IPS-20b (cell line): ENCODE measurements around the gene LRP1-AS.

Experiments used
- H3K27ac ChIP-seq: one replicate; pipeline ENCODE4 v1.5.1; 2013; ENCODE audit warnings: low read length
- H3K27me3 ChIP-seq: 2 replicates; pipeline ENCODE4 v1.6.1; 2013; ENCODE audit warnings: mild to moderate bottlenecking, low read length, inconsistent platforms; ENCODE audit not compliant: insufficient read depth
- H3K36me3 ChIP-seq: 2 replicates; pipeline ENCODE4 v1.6.1; 2013; ENCODE audit warnings: low read depth, mild to moderate bottlenecking, inconsistent platforms, low read length, moderate library complexity; ENCODE audit not compliant: insufficient read depth
- H3K4me1 ChIP-seq: 2 replicates; pipeline ENCODE4 v1.6.1; 2013; ENCODE audit warnings: mild to moderate bottlenecking, control low read depth, inconsistent platforms, low read length, moderate library complexity; ENCODE audit not compliant: insufficient read depth
- H3K4me3 ChIP-seq: 2 replicates; pipeline ENCODE4 v1.5.1; 2013; ENCODE audit warnings: mild to moderate bottlenecking, low read length, inconsistent platforms
- H3K9ac ChIP-seq: 2 replicates; pipeline ENCODE4 v1.6.1; 2013; ENCODE audit warnings: low read depth, mild to moderate bottlenecking, inconsistent platforms, low read length, moderate library complexity
- H3K9me3 ChIP-seq: 2 replicates; pipeline ENCODE4 v1.6.1; 2013; ENCODE audit warnings: mild to moderate bottlenecking, low read depth, low read length, inconsistent platforms; ENCODE audit not compliant: insufficient read depth

The LRP1-AS gene

DNA sequence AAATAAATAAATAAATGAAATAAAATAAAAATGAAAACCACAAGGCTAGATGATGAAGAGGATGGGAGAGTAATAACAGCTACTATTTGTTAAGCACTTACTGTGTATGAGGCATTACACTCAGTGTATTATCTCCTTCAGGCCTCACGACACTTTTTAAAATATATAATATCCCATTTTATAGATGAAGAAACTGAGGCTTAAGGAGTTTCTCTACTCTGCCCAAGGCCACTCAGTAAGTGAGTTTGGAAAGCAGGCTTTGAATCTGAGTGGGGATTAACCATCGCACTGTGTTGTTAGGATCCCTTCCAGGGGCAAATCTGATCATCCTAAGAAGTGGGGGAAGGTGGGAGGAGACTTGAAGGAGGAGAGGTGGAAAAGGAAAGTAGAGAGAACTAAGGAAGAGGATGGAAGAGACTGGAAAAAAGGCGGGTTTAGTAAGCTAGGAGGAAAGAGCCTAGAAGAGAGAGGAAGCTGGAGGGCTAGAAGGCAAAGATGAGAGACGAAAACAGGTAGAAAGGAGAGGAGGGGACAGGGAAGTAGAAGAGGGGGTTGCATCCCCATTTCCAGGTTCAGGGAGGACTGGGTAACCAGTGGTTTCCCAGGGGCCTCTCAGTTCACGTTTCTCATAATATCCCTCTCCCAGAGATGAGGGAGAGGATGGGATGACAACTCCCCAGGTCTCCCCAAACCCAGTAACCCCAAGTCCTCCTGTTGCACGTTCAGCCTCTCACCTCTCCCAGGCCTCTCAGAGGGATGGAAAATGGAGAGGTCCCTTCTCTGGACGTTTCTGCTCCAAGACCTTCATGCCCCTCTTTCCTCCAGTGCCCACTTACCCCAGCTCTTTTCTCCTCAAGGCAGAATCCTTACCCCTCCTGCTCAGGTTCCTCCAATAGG lies 38.0 kb downstream of the LRP1-AS start:
- Histone ChIP-seq H3K36me3 (peaks cover 24% of the 10 kb centered on the region), H3K27ac (peak overlapping the region; percentile 41), H3K27me3 (no peaks in the 10 kb centered on the region), H3K9ac (peak overlapping the region; percentile 83; the same call in 1 of the 2 replicates), H3K9me3 (no peaks in the 10 kb centered on the region), H3K4me3 (peak overlapping the region; percentile 64), H3K4me1 (peaks cover 24% of the 10 kb centered on the region; the same call in 1 of the 2 replicates)

DNA sequence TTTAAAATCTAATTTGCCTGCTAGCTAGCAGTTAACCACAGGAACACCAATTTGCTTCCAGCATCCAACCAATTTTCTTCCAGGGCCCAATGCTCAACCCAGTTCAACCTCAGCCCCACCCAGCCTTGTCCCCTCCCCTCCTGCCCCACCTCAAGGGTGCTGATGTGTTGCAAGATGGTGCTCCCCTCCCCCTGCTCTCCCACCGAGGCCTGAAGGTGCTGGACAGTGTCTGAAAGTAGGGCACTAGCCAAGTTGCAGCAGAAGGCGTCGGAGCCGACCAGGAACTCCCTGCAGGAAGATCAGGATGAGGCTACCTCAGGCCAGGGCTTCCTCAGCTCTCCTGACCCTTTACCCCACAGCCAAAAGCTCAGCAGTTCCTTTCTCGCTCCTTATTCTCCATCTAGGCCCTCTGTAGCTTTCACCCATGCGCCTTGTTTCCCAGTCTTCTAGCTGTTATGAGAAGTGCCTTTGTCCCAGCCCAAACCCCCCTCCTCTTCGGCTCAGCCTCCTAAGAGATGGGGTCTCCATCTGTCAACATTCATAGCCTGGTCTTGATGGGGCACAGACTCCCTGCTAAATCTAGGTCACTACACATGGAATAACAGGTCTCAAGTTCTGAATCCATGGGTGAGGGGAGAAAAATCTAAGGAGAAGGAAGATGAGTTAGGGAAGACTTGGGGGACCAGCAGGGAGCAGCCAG lies 39.8 kb downstream of the LRP1-AS start:
- Histone ChIP-seq H3K9ac (no peak overlapping the region), H3K36me3 (peaks cover 29% of the 10 kb centered on the region), H3K9me3 (no peaks in the 10 kb centered on the region), H3K27ac (no peak overlapping the region), H3K4me1 (peaks cover 24% of the 10 kb centered on the region; the same call in 1 of the 2 replicates), H3K4me3 (no peak overlapping the region), H3K27me3 (no peaks in the 10 kb centered on the region)

DNA sequence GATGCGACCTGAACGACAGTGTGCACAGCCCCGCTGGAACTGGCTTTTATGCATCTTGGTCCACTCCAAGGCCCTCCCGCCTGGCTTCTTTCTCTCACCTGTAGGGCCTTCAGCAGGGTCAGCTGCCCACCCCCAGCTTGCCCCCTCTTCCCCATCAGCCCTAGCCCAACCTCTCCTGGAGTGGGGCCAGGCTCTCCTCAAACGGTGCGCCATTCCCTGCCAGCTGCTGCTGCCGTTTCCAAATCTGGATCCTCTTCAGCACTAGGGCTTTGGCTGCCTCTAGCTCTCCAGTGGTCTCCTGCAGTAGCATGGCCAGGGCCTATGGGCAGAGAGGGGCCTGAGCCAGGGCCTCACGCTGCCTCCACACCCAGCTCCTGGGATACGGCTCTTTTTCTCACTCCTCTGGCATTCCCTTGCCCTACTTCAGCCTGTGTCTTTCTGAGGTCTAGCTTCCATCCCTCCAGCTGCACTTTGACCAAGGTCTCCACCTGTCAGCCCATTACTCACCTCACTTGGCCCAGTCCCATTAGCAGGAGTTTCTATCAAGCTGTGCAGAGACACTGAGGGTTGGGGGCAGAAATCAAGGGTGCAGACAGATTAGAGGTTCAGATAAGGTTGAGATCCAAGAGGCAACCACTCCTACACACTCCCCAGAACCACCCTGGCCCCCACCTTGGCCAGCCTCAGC lies 41.3 kb downstream of the LRP1-AS start:
- no peak overlapping the region for H3K4me3 ChIP-seq
- H3K27ac ChIP-seq, result no peak overlapping the region
- no peaks in the 10 kb centered on the region for H3K9me3 ChIP-seq
- H3K9ac ChIP-seq, result no peak overlapping the region
- peaks cover 14% of the 10 kb centered on the region; the same call in 1 of the 2 replicates for H3K4me1 ChIP-seq
- H3K36me3 ChIP-seq, result peaks cover 29% of the 10 kb centered on the region
- no peaks in the 10 kb centered on the region for H3K27me3 ChIP-seq

DNA sequence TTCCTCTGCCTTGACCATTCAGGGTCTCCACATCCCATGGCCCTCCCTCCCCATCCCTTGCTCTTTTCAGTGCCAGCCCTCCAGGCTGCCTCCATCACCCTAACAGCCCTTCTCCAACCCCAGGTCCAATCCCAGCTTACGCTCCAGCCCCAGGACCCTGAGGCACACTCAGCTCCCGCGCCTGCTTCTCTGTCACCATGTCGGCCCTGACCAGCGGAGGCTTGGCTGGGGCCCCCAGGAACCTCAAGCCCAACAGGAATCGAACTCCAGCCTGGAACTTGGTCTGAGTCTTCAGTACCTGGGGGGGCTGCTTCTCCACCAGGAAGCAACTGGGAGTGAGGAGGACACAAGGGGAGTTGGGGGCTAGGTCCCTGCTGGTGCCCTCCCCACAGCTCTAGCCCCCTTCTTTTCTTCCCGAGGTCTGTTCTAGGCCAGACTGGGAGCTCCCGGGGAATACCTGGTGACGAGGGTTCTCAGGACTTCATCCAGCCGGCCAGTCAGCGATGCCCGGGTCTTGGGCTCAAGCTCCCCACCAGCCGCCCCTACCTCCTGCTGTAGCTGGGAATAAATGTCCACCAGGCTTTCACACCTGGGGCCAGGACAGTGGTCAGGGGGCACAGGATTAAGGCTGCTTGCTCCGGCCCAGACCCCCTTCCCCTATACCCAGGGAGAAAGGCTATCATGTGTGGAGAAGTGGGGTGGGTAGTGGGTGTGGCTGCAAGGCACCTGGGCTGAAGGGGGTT lies 42.2 kb downstream of the LRP1-AS start:
- Histone ChIP-seq H3K36me3 (peaks cover 29% of the 10 kb centered on the region), H3K9ac (no peak overlapping the region), H3K9me3 (no peaks in the 10 kb centered on the region), H3K4me1 (peaks cover 8% of the 10 kb centered on the region; the same call in 1 of the 2 replicates), H3K27ac (no peak overlapping the region), H3K4me3 (no peak overlapping the region), H3K27me3 (no peaks in the 10 kb centered on the region)

DNA sequence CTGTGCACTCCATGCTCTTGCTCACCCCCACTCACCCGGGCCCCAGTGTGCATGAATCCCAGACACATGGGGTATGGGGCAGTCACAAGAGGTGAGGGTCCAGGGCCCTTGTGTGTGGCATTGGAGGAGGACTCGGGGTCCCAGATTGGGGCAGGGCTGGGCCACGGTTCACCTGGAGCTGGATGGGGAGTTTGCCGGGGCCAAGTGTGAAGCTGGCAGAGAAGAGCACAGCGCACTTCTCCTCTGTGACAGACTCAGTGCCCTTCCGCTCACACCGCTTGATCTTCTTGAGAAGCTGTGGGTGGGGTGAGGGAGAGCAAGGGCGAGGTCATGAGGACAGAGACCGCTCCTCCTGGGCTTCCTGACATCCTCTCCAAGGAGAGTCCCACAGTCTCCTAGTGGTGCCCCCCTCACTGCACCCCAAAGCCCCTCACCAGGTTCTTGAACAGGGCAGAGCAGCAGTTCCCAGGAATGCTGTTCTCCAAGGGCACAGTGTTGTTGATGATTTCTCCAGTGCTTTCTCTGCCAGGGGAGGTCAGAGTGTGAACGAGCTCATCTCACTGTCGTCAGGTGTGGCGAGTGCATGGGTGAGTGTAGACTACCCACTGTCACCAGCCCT lies 43.0 kb downstream of the LRP1-AS start:
- peaks cover 29% of the 10 kb centered on the region for H3K36me3 ChIP-seq
- no peak overlapping the region for H3K9ac ChIP-seq

DNA sequence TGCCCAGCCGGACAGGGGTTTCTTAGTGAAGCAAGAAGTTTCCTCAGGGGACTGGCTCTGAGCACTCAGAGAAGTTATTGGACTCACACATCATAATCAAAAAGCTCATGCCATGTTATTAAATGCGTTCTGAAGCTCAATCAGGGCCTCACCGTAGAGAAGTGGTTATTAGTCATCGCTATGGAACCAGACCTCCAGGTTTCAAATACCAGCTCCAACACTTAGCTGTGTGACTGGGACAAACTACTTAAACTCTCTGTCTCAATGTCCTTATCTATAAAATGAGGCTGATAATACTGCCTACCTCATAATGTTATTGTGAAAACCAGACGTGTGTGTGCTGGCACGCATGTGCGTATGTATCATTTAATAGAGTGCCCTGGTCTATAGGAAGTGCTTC lies 43.6 kb downstream of the LRP1-AS start:
- Histone ChIP-seq H3K4me3 (no peak overlapping the region), H3K4me1 (no peaks in the 10 kb centered on the region), H3K9me3 (no peaks in the 10 kb centered on the region), H3K9ac (no peak overlapping the region), H3K36me3 (peaks cover 29% of the 10 kb centered on the region), H3K27ac (no peak overlapping the region), H3K27me3 (no peaks in the 10 kb centered on the region)

More for the DNA sequence above, 43.0 kb downstream of the LRP1-AS start:
- Histone ChIP-seq H3K9me3 (no peaks in the 10 kb centered on the region), H3K4me3 (no peak overlapping the region), H3K4me1 (peaks cover under 1% of the 10 kb centered on the region; the same call in 1 of the 2 replicates), H3K27ac (no peak overlapping the region), H3K27me3 (no peaks in the 10 kb centered on the region)

DNA sequence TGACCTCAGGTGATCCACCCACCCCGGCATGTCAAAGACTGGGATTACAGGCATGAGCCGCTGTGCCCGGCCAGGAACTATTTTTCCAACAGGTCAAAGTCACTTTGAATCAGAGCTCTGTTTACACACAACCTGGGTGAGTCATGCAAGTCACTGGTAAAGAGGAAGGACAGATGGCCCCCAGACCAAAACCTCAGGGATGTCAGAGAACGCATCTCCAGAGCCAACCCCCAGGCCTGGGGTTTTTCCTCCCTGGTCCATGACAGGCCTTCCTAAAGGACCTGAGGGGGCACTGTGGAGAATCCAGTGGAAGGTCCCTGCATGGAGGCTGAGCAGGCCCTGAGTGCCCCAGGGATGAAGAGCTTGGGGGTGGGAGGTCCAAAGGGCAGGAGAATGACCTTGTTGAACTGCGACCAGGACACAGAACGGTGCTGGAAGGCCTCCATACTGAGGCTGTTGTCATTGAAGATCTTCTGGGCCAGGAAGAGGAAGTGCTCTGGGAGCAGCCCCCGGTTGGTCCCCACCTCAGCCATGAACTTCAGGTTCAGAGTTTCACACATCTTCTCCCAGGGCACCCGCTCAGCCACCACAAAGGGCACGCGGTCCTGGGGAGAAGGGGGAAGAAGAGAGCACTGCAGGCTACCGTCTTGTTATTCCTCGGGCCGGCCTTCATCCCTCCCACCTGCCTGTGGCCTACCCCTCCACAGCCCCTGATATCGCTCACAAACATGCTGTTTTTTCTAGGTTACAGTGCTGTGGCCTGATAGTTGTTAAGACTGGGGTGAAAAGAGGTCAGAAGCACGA lies 45.3 kb downstream of the LRP1-AS start:
- no peak overlapping the region for H3K27ac ChIP-seq
- H3K9me3 ChIP-seq, result no peaks in the 10 kb centered on the region
- H3K4me3 ChIP-seq, result no peak overlapping the region
- H3K4me1 ChIP-seq, result no peaks in the 10 kb centered on the region
- peaks cover 23% of the 10 kb centered on the region for H3K36me3 ChIP-seq
- no peaks in the 10 kb centered on the region for H3K27me3 ChIP-seq
- no peak overlapping the region for H3K9ac ChIP-seq

DNA sequence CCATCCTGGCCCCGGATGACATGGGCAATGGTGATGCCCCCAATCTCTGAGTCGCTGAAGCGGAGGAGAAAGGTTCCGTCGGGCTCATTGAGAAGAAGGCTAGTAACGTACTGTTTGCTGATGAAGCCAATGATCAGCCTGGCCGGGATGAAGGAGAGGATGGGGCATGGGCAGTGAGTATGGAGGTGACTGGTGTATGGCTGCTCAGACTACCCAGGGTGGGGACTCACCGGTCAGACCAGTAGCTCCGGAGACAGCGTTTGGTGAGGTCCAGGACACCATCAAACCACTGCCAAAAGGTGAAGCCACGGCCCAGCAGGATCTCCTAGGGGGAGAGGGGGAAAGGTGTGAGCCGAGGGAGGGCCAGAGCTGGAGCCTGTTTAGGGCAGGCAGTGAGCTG lies 47.7 kb downstream of the LRP1-AS start:
- H3K9me3 ChIP-seq, result no peaks in the 10 kb centered on the region
- no peaks in the 10 kb centered on the region for H3K27me3 ChIP-seq
- no peak overlapping the region for H3K4me3 ChIP-seq
- no peaks in the 10 kb centered on the region for H3K4me1 ChIP-seq
- peaks cover 29% of the 10 kb centered on the region for H3K36me3 ChIP-seq
- H3K9ac ChIP-seq, result no peak overlapping the region
- no peak overlapping the region for H3K27ac ChIP-seq

DNA sequence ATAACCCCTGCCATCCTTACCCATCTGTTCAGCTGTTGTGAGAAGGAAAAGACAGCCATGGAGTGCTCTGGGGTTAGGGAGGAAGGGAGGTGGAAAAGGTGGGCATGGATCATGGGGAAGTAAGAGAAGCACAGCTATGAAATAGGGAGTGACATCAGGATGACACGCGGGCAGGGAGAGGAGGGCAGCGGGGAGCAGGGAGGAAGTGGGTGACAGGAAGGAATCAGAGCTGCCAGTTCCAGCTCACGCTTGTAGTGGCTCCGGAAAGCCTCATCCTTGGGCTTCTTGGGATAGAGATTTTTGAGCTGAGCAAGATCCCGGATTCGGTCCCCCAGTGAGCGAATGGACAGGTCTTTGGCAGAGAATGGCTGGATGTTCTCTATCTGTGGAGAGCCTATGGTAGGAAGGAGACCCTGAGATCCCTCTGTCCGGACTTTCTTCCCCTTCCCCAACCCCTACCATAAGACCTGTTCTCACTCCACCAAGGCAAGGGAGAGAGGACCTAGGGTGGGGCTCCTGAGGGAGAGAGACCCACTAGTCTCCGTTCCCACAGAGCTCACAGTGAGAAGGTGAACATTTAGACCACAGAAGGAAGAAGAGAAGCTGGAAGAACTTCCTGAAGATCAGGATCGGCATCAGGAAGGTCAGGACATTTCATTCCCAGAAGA lies 48.2 kb downstream of the LRP1-AS start:
- Histone ChIP-seq H3K27ac (no peak overlapping the region), H3K9me3 (no peaks in the 10 kb centered on the region), H3K36me3 (peaks cover 30% of the 10 kb centered on the region), H3K4me3 (no peak overlapping the region), H3K27me3 (no peaks in the 10 kb centered on the region), H3K4me1 (peaks cover 5% of the 10 kb centered on the region; the same call in 1 of the 2 replicates), H3K9ac (no peak overlapping the region)

DNA sequence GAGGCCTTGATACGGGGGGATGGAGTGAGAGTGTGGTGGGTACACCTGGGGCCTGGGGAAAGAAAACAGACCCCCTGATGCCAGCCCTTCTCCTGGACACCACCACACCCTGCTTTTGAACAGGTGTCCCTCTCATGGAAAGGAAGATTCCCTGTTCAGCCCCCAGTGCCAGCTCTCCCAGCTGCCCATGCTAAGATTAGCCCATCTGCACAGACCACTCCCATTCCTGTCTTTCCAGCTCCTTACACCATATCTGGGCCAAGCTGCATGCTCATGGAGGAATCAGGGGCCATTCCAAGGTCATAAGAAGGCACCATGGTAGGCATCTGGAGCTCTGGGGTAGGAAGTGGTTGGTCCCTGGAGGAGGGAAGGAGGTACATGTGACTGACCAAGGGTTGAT lies 48.9 kb downstream of the LRP1-AS start:
- H3K36me3 ChIP-seq, result peaks cover 30% of the 10 kb centered on the region
- no peak overlapping the region for H3K27ac ChIP-seq
- H3K27me3 ChIP-seq, result no peaks in the 10 kb centered on the region
- H3K9ac ChIP-seq, result no peak overlapping the region
- no peak overlapping the region for H3K4me3 ChIP-seq
- H3K4me1 ChIP-seq, result peaks cover 7% of the 10 kb centered on the region; the same call in 1 of the 2 replicates
- no peaks in the 10 kb centered on the region for H3K9me3 ChIP-seq
